IMR-90 (cell line): ENCODE data around the gene SEMA3G.

Experiments
- CTCF ChIP-seq: conservative IDR thresholded peaks from 2 replicates; pipeline ENCODE4 v1.5.1; 2012; ENCODE audit warnings: mild to moderate bottlenecking, low read depth, low read length, improper control_type of control experiment
- POLR2A ChIP-seq: IDR thresholded peaks from 2 replicates; pipeline ENCODE4 v1.6.1; 2012; ENCODE audit warnings: mild to moderate bottlenecking, low read depth, low read length

GRCh38 chr3:52439426-52440248 lies 5.3 kb downstream of the SEMA3G start:
- TF ChIP-seq CTCF (no peak), POLR2A (no peak)
